ENCODE data around the gene SDF2.
A peak's percentile ranks its signal among the peaks of the same experiment; 100 is the strongest.

The SDF2 gene, protein sequence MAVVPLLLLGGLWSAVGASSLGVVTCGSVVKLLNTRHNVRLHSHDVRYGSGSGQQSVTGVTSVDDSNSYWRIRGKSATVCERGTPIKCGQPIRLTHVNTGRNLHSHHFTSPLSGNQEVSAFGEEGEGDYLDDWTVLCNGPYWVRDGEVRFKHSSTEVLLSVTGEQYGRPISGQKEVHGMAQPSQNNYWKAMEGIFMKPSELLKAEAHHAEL

DNA sequence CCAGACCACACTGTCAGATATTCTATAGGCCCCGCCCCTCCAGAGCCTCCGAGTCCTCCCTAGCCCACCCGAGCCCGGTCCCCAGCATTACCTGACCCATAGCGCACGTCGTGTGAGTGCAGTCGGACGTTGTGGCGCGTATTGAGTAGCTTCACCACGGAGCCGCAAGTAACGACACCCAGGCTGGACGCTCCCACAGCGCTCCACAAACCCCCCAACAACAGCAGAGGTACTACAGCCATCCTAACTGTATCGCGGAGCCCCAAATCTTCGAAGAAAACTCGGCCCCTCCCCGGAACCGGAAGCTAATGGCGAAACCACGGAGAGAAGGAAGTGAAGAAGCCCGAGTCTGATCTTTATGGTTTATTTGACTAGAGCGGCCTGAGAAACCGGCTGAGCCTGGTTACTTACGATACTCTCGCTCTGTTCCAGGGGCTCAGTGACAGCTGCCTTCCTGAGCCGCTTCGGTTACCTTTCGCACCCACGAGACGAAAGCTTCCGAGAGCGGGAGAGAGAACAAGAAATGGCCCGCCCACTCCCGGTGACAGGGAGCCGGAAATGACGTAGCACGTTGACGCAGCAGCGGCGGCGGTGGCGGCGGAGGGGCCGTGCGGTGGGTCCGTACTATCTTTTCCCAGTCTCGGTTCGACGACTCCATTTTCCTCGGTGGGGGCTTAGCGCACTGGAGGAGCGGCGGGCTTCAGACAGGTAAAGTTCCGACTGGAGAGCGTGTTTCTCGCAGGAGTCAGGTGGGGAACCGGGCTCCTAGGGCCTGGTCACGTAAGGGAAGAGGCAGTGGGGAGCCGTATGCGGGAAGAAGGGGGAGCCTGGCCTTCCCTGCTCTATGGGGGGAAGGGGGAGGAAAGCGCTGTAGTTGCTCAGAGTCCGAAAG is at the start of gene SDF2, which contains the start of gene SUPT6H:
Gene SDF2, minus strand, starts transcription at position 272 of the 892 bp plus-strand sequence. Its CDS starts 30 bp downstream, at position 242.
Gene SUPT6H, plus strand, starts transcription at position 571 of the 892 bp plus-strand sequence. CDS start 11,197 bp downstream, outside the sequence.
- DNase-seq, result peak; percentile 82

DNA sequence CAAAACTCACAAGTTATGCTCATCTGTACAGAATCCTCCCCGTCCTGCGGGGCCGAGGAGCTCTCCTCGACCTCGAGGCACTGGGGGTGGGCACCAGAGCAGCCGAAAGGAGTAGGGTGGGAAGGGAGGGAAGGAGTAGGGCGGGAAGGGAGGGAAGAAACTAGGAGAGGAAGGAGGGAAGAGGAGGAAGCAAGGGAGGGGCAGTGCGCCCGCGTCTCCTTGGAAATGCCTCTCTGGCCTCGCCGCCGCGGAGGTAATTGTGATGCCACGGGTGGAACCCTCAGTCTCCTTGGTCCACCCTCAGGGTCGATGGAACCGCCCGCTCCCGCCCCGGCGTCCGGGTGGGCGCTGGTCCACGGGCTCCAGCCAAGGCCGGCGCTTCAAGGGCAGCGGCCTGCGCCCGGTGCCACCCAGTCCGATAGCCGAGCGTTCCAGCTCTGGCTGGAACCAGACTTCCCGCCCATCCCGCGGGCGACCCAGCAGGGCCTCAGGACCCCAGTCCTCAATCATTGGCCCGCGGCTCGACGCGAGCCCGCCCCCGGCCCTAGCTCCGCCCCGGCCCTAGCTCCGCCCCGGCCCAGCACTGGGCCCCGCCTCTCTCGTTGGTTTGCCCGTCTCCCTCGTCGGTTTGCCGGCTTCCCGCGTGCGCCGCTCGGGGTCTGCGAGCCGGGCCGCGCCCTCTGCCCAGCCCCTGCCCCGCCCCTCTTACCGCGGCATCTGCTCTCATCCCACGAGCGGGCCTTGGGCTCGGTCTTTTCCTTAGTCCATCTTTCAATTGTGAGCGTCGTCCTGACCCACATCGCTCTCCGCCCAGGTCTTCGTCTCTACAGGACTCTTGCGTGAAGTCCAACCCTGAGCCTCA is 49.4 kb upstream of the SDF2 start:
- DNase-seq, result peak; percentile 89

DNA sequence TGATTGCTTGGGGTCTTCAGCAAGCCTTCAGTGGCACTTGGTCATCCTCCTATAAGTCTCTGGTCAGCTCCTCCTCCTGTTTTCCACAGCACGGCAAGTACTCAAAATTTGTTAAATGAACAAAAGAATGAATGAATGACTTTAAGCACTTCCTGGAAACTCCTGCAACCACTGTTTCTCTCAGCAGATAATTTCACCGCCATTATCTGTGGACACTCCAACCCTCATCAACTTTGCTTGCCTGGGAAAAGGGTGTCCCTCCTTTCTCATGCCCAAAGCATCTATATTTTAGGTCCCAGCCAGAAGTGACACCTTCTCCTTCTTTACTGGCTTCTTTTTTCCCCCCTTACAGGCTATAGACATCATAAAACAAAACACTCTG is 45.6 kb upstream of the SDF2 start:
- DNase-seq, result no peak

DNA sequence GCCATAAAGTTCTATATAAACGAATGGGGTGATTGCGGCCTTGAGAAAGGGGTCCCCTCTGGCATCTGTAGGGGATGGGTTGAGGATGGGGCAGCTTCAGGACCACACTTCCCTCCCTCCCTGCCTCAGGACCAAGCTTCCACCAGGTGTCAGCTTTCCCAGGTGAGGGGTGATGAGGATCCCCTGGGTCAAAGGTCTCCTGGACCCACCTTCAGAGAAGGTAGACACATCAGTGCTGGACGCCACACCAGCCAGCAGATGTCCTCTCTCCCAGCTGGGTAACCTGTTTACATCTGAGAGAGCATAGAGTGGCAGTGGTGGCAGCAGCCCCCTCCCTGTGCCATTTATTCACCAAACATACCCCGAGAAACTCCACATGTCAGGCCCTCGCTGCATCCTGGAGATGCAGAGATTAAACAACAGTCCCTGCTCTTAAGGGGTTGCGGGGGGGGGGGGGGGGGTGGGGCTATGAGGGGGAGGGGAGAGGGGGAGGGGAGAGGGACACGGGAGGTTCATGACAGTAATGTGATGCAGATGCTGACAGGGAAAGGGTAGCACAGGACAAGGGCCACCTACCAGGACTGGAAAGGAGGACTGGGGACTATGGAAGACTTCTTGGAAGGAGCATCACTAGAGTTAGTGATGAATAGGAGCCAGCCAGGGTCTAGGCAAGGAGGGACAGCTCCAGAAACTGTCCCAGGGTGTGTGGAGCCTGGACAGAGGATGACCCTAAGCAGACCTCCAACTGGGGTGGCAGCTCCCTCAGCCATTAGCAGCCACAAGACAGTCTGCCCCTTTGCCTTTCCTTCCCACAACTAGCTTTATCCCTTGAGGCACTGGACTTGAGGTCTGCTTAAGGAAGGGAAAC is 45.0 kb upstream of the SDF2 start:
- no peak for DNase-seq

DNA sequence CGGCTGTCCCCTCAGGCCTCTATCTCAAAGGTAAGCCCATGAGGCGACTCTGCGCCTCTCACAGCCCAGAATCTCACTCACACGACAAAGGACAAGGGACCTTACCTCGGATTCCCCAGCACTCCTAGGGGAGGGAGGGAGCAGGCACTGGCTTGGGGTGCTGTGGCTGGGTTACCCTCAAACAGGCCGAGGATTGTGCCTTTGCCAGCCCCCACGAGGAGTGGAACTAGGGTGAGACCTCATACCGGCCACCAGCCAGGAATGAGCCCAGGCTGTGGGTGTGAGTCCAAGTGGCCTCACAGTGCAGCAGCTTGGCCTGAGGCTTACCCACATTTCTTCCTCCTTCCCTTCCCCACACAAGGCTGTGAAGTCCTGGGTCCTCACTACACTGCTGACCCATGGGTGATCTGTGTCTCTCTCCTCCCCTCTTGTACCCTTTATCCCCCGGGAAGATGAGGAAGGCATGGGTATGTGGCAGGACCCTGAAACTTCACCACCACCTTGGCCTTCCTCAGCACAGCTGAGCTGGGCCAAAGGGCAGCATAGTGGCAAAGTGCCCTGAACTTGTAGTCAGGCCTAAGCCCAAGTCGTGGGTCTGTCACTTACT is 44.1 kb upstream of the SDF2 start:
- no peak for DNase-seq

DNA sequence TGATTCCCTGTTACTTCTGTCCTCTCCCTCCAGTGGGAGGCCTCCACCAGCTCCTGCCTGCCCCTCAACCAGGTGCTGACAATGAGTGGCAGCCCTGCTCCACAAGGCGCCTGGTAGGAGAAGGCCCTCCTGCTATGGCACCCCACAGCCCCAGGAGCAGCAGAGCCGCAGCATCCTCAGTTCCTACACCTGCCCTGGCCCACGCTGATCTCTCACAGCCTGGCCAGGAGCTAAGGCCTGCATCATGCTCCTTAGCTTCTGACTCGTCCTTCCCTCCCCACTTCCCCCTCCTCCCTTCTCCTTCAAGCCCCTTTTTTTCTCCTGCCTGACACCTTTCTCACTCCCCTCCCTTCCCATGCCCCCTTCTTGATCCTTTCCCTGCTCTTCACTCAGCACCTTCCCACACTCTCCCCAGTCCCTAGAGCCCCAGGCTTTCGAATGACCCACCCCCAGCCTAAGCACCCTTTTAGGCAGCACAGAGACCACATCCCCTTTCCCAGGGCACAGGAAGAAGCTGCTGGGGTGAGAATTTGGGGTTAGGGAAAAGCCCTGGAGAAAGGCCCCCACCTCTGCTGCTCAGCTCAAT is 43.5 kb upstream of the SDF2 start:
- no peak for DNase-seq

DNA sequence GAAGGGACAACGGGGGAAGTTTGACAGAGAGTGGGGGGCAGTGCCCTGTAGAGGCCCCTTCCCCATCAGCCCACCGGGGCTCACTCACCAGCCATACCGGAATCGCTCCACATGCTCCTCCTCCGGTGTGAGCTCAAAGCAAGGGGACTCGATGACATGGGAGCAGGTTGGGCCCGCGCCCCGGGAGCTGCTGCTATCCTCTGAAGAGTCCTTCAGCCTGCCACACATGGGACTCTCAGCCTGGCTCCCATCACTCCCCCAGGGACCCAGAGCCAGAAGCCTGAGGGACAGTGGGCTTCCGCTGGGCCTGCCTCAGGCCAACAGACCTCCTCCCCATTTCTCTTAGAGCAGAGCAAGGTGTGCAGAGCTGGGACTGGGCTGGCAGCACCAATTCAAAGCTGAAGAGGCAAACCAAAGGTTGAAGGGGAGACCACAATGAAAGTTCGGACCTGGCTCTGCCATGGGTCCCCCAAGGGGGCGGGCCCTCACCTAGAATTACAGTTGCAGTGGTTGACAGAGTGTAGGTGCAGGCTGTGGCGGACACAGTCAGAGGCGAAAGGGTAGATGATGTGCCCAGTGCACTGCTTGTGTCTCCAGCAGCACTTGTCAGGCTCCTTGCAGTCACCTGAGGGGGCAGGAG is 42.6 kb upstream of the SDF2 start:
- DNase-seq, result no peak

DNA sequence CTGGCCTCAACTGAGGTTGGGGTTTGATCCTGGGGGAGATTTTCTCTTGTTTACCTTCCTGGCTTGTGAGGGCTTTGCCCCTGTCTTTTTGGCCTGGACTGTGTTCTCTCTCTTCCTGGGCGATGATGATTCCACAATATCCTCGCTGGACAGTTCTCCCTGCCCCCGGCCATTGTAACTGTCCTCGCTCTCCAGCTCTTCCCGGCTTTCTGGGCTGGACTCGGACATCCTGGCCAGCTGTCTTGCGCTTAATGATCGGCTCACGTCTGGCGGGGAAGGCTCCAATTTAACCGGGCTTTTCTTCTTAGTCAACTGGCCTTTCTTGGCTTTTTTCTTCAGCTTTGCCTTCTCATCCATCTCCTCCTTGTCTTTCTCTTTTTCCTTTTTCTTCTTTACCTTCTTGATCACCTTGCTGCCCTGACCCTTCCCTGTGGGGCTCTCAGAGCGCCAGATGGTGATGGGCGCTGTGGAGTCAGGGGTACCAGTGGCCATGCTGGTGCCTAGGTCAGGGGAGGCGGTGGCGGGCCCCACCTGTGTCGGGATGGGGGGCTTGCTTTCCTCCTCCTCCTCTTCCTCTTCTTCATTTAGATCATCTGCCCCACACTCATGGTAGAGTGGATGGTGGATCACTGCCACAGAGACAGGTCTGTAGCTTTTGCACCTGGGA is 42.0 kb upstream of the SDF2 start:
- no peak for DNase-seq

DNA sequence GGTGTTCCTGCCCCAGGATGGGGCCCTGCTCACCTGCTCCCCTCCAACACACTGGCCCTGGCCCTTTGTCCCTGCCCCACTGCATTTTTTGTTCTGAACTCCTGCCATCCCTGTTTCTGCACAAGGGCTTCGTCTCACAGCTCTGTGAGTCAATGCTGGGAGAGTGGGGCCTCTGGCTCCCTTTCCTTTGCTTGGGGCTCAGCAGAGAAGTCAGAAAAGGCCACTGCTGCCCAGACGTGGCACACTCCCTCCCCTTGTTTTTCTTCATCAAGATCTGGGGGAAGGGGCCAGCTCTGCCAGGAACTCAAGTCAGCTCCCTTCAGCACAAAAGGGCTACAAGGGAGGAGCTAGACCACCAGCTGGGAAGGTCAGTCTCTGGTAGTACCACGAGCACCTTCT is 41.0 kb upstream of the SDF2 start:
- DNase-seq, result no peak

DNA sequence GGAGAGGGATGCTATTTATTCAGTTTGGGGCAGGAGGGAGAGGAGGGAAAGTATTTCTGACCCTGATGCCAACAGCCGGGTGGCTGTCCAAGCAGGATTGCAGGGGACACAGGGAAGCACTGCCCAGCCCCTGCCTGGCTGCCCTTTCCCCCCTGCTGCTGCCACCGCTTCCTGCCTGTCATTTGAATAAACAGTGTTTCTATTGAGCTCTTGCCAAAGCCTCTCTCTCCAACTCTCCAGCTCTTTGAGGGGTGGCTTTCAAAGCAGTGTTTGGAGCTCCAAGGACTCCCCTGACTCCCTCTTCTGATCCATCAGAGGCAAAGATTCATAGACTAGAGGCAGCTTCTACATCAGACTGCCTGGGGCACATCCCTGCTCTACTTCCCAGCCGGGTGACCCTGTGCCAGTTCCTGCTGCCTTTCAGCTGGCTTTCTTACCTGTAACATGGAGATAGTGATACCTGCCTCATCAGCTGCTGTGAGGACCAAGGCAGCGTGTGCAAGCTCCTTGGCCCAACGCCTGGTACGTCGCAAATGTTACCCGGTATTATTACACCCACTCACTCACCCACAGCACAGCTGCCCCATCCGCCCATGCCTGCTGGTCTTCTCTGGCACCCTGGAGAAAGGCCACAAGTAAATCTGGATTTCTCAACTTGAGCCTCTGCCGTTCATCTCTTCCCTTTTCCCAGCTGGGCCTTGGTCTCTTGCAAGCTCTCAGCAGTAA is 40.5 kb upstream of the SDF2 start:
- no peak for DNase-seq

DNA sequence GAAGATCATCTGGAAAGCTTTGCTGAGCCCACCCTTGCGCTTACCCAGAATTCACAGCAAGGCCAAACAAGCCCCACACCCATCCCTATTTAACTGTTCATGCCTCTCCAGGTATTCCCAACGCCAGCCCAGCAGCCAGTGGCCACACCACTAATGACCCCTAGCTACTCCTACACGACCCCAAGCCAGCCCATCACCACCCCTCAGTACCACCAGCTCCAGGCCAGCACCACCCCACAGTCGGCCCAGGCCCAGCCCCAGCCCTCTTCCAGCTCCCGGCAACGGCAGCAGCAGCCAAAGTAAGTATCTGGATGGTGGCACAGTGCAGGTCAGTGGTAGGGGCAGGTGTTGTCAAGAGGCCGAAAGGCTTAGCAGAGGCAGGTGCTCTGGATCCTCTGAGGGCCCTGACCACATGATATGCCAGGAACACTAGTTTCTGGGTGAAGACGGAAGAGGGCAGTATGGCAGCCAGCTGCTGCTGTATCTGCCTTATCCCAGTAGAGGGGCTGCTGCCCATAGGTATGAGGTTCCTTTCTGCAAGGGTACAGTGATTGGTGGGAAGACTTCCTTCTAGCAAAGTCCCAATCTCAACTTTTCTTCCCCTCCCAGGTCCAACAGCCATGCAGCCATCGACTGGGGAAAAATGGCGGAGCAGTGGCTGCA is 39.3 kb upstream of the SDF2 start:
- no peak for DNase-seq

DNA sequence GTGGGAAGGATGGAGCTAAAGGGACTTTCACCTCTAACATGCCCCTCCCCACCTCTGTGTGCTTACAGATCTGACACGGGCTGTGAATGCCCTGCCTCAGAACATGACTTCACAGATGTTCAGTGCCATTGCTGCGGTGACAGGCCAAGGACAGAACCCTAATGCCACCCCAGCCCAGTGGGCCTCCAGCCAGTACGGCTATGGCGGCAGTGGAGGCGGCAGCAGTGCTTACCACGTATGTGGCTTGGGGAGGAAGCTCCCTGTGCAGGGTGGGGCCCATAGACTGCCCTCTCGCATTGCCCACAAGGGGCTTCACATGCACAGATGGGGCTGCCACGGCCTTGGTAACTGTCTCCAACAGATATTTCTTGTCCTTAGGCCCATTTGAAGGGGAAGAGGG is 38.6 kb upstream of the SDF2 start:
- DNase-seq, result no peak

DNA sequence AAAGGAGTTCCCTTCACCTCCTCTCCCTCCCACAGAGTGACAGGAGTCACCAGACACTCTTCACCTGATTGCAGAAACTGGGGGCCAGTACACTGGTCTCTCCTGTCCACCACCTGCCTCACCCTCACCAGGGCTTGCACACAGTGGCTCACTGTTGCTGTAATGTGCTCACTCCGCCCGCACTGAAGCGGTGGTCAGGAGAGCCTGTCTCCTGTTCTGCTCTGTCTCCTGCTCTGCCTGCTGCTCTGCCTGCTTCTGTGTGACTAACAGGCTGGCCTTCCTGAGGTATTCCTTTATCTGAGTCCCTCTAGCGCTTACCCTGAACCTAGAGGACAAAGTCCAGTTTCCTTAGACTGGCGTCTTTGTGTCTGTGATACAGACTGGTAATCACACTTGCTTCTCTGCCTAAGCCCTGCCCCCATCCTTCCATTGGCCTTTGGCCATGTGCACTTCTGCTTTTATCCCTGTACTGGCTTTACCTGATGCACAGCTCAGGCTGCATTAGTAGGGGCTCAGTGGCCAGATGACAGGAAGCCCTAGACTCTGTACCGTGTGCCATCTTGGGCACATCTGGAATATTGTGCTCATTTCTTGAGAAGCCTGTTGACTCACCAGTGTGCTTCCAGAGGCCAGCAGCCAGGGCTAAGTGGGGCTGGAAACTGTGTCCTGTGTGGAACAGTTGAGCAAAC is 36.7 kb upstream of the SDF2 start:
- DNase-seq, result no peak

DNA sequence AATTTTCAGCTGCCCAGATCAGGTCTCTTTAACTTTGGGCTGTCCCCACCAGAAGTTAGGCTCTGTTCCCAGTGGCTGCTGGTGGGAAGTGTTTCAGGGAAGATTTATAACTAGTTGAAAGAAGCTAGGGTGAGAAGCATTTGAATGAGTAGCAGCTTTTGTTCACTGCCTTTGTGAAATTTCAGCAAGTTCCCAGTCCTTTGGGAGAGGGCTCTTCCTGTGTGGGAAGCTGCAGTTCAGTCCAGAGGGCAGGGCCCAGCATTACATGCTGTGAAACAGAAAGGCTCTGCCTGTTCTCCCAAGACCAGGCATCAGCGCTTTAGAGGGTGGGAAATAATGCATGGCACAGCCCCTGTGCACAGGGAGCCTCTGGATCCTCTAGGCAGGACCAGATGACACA is 32.2 kb upstream of the SDF2 start:
- no peak for DNase-seq

DNA sequence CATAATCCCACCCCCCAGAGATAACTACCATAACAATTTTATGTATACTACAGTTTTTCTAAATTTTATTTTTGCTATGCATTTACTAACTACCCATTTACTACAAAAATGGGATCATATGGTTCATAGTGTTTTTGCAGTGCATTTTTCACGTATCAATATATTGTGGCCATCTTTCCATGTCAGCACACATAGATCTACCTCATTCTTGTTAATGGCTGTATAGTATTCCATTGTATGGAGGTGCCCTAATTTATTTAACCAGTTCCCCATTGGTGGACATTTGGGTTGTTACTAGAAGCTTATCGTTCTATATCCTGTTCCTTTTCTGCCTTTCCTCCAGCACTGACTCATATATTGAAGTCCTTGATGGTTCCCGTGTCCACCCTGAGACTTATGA is 27.3 kb upstream of the SDF2 start:
- DNase-seq, result no peak

DNA sequence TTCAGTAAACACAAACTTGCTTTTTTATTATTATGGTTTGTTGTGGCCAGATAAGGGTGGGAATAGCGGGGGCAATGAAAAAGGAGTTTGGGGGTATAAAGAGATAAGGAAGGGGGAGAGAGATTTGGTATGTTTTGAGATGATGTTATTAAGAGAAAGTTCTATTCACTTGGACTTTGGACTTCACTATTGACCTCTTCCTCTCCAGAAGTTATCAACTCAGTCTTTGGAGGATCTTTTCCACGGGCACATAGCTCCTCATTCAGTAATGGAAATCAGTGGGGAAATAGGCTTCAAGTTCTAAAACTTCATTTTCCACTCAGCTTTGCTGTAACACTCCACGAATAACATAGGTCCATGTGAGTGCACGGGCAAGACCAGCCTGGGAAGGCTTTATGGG is 26.8 kb upstream of the SDF2 start:
- DNase-seq, result no peak

DNA sequence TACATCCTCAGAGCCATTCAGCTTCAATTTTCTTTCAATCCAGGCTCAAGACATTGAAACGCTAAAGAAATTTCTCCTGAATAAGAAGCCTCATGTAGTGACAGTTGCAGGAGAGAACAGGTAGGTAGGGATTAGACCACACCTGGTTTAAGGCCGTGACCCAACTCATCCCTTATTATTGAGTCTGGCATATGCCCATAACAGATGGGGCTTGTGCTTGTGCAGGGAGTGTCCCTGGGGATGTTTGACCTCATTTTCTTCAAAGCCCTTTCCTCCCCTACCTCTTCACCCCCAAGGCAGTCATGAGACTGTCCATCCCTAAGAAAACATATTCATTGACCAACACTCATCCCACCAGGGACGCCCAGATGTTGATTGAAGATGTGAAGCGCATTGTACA is 24.6 kb upstream of the SDF2 start:
- DNase-seq, result no peak

DNA sequence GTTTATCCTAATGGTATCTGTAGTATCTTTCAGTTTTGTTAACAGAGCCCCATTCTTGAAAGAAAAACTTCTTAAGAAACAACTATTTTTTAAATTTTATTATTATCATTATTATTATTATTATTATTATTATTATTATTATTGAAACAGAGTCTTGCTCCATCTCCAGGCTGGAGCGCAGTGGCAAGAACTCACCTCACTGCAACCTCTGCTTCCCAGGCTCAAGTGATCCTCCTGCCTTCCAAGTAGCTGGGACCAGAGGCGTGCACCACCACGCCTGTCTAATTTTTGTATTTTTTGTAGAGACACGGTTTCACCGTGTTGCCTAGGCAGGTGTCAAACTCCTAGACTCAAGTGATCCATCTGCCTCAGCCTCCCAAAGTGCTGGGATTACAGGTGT is 23.7 kb upstream of the SDF2 start:
- DNase-seq, result no peak

DNA sequence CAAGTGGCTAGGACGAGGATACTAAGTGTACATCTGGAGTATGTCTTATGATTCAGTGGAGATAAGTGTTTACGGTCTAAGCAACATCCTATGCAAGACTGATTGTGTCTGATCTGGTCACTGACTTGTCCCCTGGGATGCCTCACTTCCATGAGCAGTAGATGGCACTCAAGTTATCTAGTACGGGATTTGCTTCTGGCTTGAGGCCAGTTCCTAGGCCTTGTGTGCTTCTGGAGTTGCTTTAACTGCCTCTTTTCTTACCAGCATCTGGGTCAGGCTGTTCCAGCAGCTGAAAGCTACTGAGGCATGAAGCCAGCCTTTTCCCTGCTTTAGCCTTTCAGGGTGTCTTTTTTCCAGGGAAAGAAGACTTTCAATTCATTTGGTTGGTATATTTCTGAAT is 23.3 kb upstream of the SDF2 start:
- DNase-seq, result peak; percentile 33
